ENCODE measurements around the gene FTSJ3. TPM values are rescaled to one million over a fixed set of nuclear protein-coding genes. Genes with fewer than 3 reads are reported as not detected.

FTSJ3 gene
- total and polyA plus RNA-seq, 8 donors, result 32.1 to 88.5 (median 60.7) TPM

GRCh38 chr17:63834431-63835166 is 7.1 kb upstream of the FTSJ3 start:
- peak in 2 of 4 donors; percentile 48 to 49 for DNase-seq
- peak; percentile 64 for ATAC-seq
- TF ChIP-seq CTCF (IDR thresholded peaks at IDR 0.05), result peak; percentile 38 to 45
- Histone ChIP-seq H3K36me3 (peaks cover 0 to 80% of the 10 kb centered on the region in 2 donors), H3K27ac (peak overlapping the region in 1 of 2 donors; percentile 45), H3K9me3 (no peaks in the 10 kb centered on the region), H3K4me1 (peaks cover 16 to 44% of the 10 kb centered on the region in 2 donors), H3K4me3 (no peak overlapping the region), H3K27me3 (no peaks in the 10 kb centered on the region)
- intact Hi-C loops (cut with DNase I), result no loop called here

GRCh38 chr17:63833741-63834373 is 6.4 kb upstream of the FTSJ3 start:
- Histone ChIP-seq H3K27ac (no peak overlapping the region), H3K36me3 (peaks cover 0 to 87% of the 10 kb centered on the region in 2 donors), H3K4me3 (no peak overlapping the region), H3K27me3 (no peaks in the 10 kb centered on the region), H3K9me3 (no peaks in the 10 kb centered on the region), H3K4me1 (peaks cover 11 to 44% of the 10 kb centered on the region in 2 donors)
- TF ChIP-seq CTCF (IDR thresholded peaks at IDR 0.05), result no peak
- ATAC-seq, result no peak
- no peak for DNase-seq
- intact Hi-C loops (cut with DNase I), result no loop called here

GRCh38 chr17:63833026-63833740 is 5.7 kb upstream of the FTSJ3 start:
- DNase-seq (no peak), ATAC-seq (no peak)
- Histone ChIP-seq H3K27ac (no peak overlapping the region), H3K36me3 (peaks cover 0 to 90% of the 10 kb centered on the region in 2 donors), H3K4me1 (peaks cover 14 to 44% of the 10 kb centered on the region in 2 donors), H3K27me3 (no peaks in the 10 kb centered on the region), H3K4me3 (no peak overlapping the region), H3K9me3 (no peaks in the 10 kb centered on the region)
- intact Hi-C loops (cut with DNase I), result no loop called here
- TF ChIP-seq CTCF (IDR thresholded peaks at IDR 0.05), result no peak

GRCh38 chr17:63832455-63832854 is 5.0 kb upstream of the FTSJ3 start:
- H3K27me3 ChIP-seq, result no peaks in the 10 kb centered on the region
- H3K4me3 ChIP-seq, result no peak overlapping the region
- H3K27ac ChIP-seq, result no peak overlapping the region
- DNase-seq, result no peak
- peaks cover 0 to 89% of the 10 kb centered on the region in 2 donors for H3K36me3 ChIP-seq
- intact Hi-C loops (cut with DNase I), result no loop called here
- no peak for ATAC-seq
- TF ChIP-seq CTCF (IDR thresholded peaks at IDR 0.05), result no peak
- no peaks in the 10 kb centered on the region for H3K9me3 ChIP-seq
- peaks cover 11 to 42% of the 10 kb centered on the region in 2 donors for H3K4me1 ChIP-seq

GRCh38 chr17:63832014-63832413 is 4.6 kb upstream of the FTSJ3 start:
- Histone ChIP-seq H3K9me3 (no peaks in the 10 kb centered on the region), H3K4me3 (no peak overlapping the region), H3K4me1 (peaks cover 11 to 38% of the 10 kb centered on the region in 2 donors), H3K27ac (no peak overlapping the region), H3K27me3 (no peaks in the 10 kb centered on the region), H3K36me3 (peaks cover 0 to 84% of the 10 kb centered on the region in 2 donors)
- no peak for TF ChIP-seq CTCF (IDR thresholded peaks at IDR 0.05)
- no peak for ATAC-seq
- DNase-seq, result no peak
- intact Hi-C loops (cut with DNase I), result no loop called here

All from left lung (tissue), 10 donors.